ENCODE results near the gene PRDM16.

The PRDM16 gene

GRCh38 chr1:3468236-3469103 is 399.5 kb downstream of the PRDM16 start:
- DNase-seq = no peak

GRCh38 chr1:3469104-3469848 is 400.3 kb downstream of the PRDM16 start:
- DNase-seq = no peak

GRCh38 chr1:3469849-3470649 is 401.0 kb downstream of the PRDM16 start:
- DNase-seq = no peak

GRCh38 chr1:3470650-3471355 is 401.8 kb downstream of the PRDM16 start:
- no peak for DNase-seq

GRCh38 chr1:3471356-3472087 is 402.5 kb downstream of the PRDM16 start:
- DNase-seq = peak; percentile 27 to 66 (median 54)

- DNase-seq = no peak
Measured at GRCh38 chr1:3472088-3472850, 403.3 kb downstream of the PRDM16 start.

- no peak for DNase-seq
Measured at GRCh38 chr1:3472906-3473305, 403.9 kb downstream of the PRDM16 start.

- DNase-seq = no peak
Measured at GRCh38 chr1:3473381-3473844, 404.4 kb downstream of the PRDM16 start.

- DNase-seq = no peak
Measured at GRCh38 chr1:3474016-3474415, 405.0 kb downstream of the PRDM16 start.

- no peak for DNase-seq
Measured at GRCh38 chr1:3474421-3474820, 405.4 kb downstream of the PRDM16 start.

GRCh38 chr1:3475839-3476573 is 407.0 kb downstream of the PRDM16 start:
- no peak for DNase-seq

- DNase-seq = no peak
Measured at GRCh38 chr1:3476666-3477065, 407.7 kb downstream of the PRDM16 start.

- DNase-seq = no peak
Measured at GRCh38 chr1:3477241-3477995, 408.4 kb downstream of the PRDM16 start.

GRCh38 chr1:3478187-3478586 is 409.2 kb downstream of the PRDM16 start:
- no peak for DNase-seq

GRCh38 chr1:3479511-3480368 is 410.7 kb downstream of the PRDM16 start:
- DNase-seq = no peak

- no peak for DNase-seq
Measured at GRCh38 chr1:3480369-3480719, 411.3 kb downstream of the PRDM16 start.

- no peak for DNase-seq
Measured at GRCh38 chr1:3481046-3481445, 412.0 kb downstream of the PRDM16 start.

- no peak for DNase-seq
Measured at GRCh38 chr1:3481836-3482375, 412.9 kb downstream of the PRDM16 start.
